Right atrium auricular region (tissue), 2 donors: ENCODE results near the gene LBX1. TPM values are rescaled to one million over a fixed set of nuclear protein-coding genes. Genes with fewer than 3 reads are reported as not detected.

ENCODE experiments used
- DNase-seq: peaks from one replicate; pipeline ENCODE4 v3.0.0-alpha.2; 2019; ENCODE audit warnings: low spot score
- H3K27ac ChIP-seq, 2 donors: fragments of 200-600 bp; sonication (generic); 1 replicate in 1 of 2; 2 replicates in 1 of 2; pipeline ENCODE4 v1.5.1; 2016 to 2019
- H3K27me3 ChIP-seq, 2 donors: fragments of 200-600 bp; sonication (generic); one replicate each; pipeline versions ENCODE4 v1.5.1 to v1.6.0; 2017 to 2019
- H3K36me3 ChIP-seq: fragments of 200-600 bp; sonication (generic); one replicate; pipeline ENCODE4 v1.5.1; 2016
- H3K4me1 ChIP-seq, 2 donors: fragments of 200-600 bp; sonication (generic); one replicate each; pipeline versions ENCODE4 v1.5.1 to v1.6.0; 2017 to 2019
- H3K4me3 ChIP-seq, 2 donors: fragments of 200-600 bp; sonication (generic); 1 replicate in 1 of 2; 2 replicates in 1 of 2; pipeline ENCODE4 v1.5.1; 2017 to 2019; ENCODE audit warnings: mild to moderate bottlenecking in 1 of 2, moderate library complexity in 1 of 2
- H3K9me3 ChIP-seq, 2 donors: fragments of 200-600 bp; sonication (generic); one replicate each; pipeline ENCODE4 v1.5.1; 2019
- CTCF ChIP-seq, 2 donors: fragments of 200-600 bp; sonication (generic); IDR thresholded peaks; one replicate each; pipeline ENCODE4 v1.5.1; 2019; ENCODE audit warnings: antibody characterized with exemption in 2 of 2
- total RNA-seq, 2 donors: library from RNA; depleted of rRNA; stranded (reverse); fragments of >200 nt; gene quantifications; one replicate each; pipeline ENCODE4 v1.1.0, GENCODE V29; 2016

LBX1 gene
- total RNA-seq, 2 donors from 2014 or later, result not detected

- Histone ChIP-seq H3K9me3 (no peaks in the 10 kb centered on the region), H3K36me3 (no peaks in the 10 kb centered on the region), H3K4me1 (peaks cover 0 to 57% of the 10 kb centered on the region in 2 donors), H3K4me3 (peak overlapping the region in 1 of 2 donors; percentile 42), H3K27ac (no peak overlapping the region), H3K27me3 (peaks cover 60 to 88% of the 10 kb centered on the region in 2 donors)
- no peak for DNase-seq
- no peak for TF ChIP-seq CTCF (IDR thresholded peaks at IDR 0.05)
Observed at GRCh38 chr10:101223274-101224059, 5.8 kb downstream of the LBX1 start.

DNA sequence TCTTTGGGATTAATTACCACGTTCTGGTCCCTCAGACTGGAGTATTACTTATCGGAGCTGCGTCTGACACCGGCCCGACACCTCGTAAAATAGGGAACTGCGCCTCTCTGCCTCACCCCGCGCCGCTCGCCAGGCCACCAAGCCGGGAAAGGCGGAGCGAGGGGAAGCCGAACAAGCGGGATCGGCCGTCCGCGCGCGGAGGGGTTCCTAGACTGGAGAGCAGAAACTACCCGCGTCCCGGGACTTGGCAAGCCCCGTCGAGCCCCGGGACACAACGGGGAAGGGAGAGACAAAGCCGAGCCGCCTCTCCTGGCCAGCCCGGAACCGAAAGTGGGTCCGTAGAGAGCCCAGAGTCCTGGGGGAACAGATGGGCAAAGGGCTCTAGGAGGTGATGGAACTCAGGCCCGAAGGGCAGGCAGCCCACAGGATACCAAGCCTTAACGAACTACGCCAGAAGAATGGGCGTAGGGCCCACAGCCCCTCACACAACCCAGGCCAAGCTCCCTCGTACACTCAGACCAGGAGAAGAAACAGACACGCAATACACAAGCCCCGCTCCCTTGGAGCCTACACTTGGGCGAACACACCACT lies 6.5 kb downstream of the LBX1 start:
- TF ChIP-seq CTCF (IDR thresholded peaks at IDR 0.05), result no peak
- Histone ChIP-seq H3K27ac (no peak overlapping the region), H3K9me3 (no peaks in the 10 kb centered on the region), H3K4me1 (peaks cover 0 to 57% of the 10 kb centered on the region in 2 donors), H3K4me3 (peak overlapping the region; percentile 29 to 42), H3K27me3 (peaks cover 61 to 88% of the 10 kb centered on the region in 2 donors), H3K36me3 (no peaks in the 10 kb centered on the region)
- no peak for DNase-seq

DNA sequence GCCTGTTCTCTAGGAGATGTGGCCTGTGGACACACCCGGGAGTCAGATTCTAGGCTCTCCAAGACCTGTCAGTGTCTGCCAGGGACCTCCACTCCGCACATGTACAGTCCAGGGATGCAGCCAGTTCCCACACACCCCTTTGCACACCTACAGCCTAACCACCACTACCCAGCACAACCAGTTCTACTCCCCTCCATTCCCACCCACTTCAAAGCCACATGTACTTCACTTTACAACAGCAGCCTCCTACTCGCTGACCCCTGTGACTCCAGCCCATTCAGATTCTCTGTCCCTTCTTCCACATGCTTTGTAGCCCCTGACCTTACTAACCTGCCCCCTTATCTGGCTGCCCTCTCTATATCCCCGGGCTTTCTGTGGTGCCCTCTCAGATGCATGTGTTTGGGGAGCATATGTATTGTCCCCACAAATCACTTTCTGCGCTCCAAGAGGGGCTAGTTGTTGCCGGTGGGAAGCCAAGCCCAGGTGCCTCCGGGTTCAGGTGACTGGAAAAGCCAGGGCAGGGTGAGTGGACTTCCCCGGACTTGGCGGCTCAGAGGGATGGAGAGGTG lies 7.2 kb downstream of the LBX1 start:
- no peak for TF ChIP-seq CTCF (IDR thresholded peaks at IDR 0.05)
- Histone ChIP-seq H3K4me3 (peak overlapping the region in 1 of 2 donors; percentile 42), H3K9me3 (no peaks in the 10 kb centered on the region), H3K36me3 (no peaks in the 10 kb centered on the region), H3K4me1 (peaks cover 0 to 59% of the 10 kb centered on the region in 2 donors), H3K27ac (no peak overlapping the region), H3K27me3 (peaks cover 58 to 88% of the 10 kb centered on the region in 2 donors)
- DNase-seq, result no peak

- DNase-seq, result no peak
- H3K27ac ChIP-seq, result no peak overlapping the region
- H3K9me3 ChIP-seq, result no peaks in the 10 kb centered on the region
- no peak overlapping the region for H3K4me3 ChIP-seq
- peaks cover 0 to 59% of the 10 kb centered on the region in 2 donors for H3K4me1 ChIP-seq
- H3K36me3 ChIP-seq, result no peaks in the 10 kb centered on the region
- peaks cover 61 to 88% of the 10 kb centered on the region in 2 donors for H3K27me3 ChIP-seq
- no peak for TF ChIP-seq CTCF (IDR thresholded peaks at IDR 0.05)
Observed at GRCh38 chr10:101221549-101221948, 7.7 kb downstream of the LBX1 start.

- TF ChIP-seq CTCF (IDR thresholded peaks at IDR 0.05), result no peak
- H3K9me3 ChIP-seq, result no peaks in the 10 kb centered on the region
- H3K27ac ChIP-seq, result no peak overlapping the region
- H3K27me3 ChIP-seq, result peaks cover 52 to 88% of the 10 kb centered on the region in 2 donors
- H3K36me3 ChIP-seq, result no peaks in the 10 kb centered on the region
- no peak overlapping the region for H3K4me3 ChIP-seq
- H3K4me1 ChIP-seq, result peaks cover 0 to 59% of the 10 kb centered on the region in 2 donors
- no peak for DNase-seq
Observed at GRCh38 chr10:101219946-101220451, 9.3 kb downstream of the LBX1 start.
